SK-N-MC (cell line): Measurements from ENCODE around the gene FBXO38.
A peak's percentile ranks its signal among the peaks of the same experiment; 100 is the strongest.
"Not testable (repeated sequence)": the region's sequence is repeated elsewhere in the genome, so short reads cannot be mapped to it uniquely, and the experiment has no call there.

Source experiments
- DNase-seq: peaks from one replicate; pipeline ENCODE4 v3.0.0-alpha.2; 2011; ENCODE audit warnings: low read depth, low spot score
- H3K27ac ChIP-seq: fragments of 200-600 bp; sonication (generic); 2 replicates; pipeline ENCODE4 v1.5.1; 2016; ENCODE audit warnings: mixed run types
- H3K36me3 ChIP-seq: fragments of 200-600 bp; sonication (generic); 2 replicates; pipeline ENCODE4 v1.6.1; 2017; ENCODE audit warnings: antibody characterized with exemption, low read length, mixed read lengths; ENCODE audit not compliant: insufficient read depth
- H3K4me3 ChIP-seq: fragments of 200-600 bp; sonication (generic); 2 replicates; pipeline ENCODE4 v1.5.1; 2016
- H3K9ac ChIP-seq: fragments of 200-600 bp; sonication (generic); 2 replicates; pipeline ENCODE4 v1.8.0; 2017; ENCODE audit warnings: mixed run types, mixed read lengths; ENCODE audit not compliant: insufficient read length
- H3K9me3 ChIP-seq: fragments of 200-600 bp; sonication (generic); 2 replicates; pipeline ENCODE4 v1.6.1; 2017; ENCODE audit warnings: low read depth, mild to moderate bottlenecking, antibody characterized with exemption, low read length, moderate library complexity, mixed read lengths
- EZH2 ChIP-seq: fragments of 200-600 bp; sonication (generic); IDR thresholded peaks from one replicate; pipeline ENCODE4 v1.6.1; 2017; ENCODE audit warnings: antibody characterized with exemption
- FOXP2 ChIP-seq: optimal IDR thresholded peaks from 2 replicates; pipeline ENCODE3; 2011; ENCODE audit warnings: mild to moderate bottlenecking, moderate library complexity; ENCODE audit not compliant: insufficient read depth; ENCODE audit errors: extremely low read length, control extremely low read depth
- POLR2AphosphoS5 ChIP-seq: IDR thresholded peaks from 2 replicates; pipeline ENCODE4 v1.6.1; 2012; ENCODE audit warnings: mild to moderate bottlenecking, low read depth, low read length, borderline replicate concordance

FBXO38 gene

GRCh38 chr5:148466236-148466580 is 82.5 kb downstream of the FBXO38 start:
- Histone ChIP-seq H3K9me3 (no peaks in the 10 kb centered on the region), H3K4me3 (no peak overlapping the region), H3K9ac (no peak overlapping the region), H3K27ac (no peak overlapping the region), H3K36me3 (no peaks in the 10 kb centered on the region)
- no peak for DNase-seq
- no peak for TF ChIP-seq POLR2AphosphoS5
- no peak for TF ChIP-seq EZH2
- no peak for TF ChIP-seq FOXP2

DNA sequence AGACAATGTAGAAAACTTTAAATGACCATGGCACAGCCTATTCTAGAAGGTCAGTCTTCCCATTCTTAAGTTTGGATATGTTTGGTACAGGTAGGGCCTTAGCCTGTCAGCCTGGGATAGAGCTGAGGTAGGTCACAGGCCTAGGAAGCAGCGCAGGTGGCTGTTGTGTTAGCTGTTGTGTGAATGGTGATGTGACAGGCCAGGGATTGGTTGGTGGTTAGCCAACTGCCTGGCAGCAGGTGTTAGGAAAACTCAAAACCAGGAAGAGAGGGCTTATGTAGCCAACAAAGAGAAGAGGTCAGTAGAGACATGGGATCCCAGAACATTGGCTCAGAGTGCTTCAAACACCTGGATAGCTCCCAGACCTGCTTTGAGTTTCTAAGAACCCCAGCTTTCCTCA is 84.2 kb downstream of the FBXO38 start:
- no peak for DNase-seq

DNA sequence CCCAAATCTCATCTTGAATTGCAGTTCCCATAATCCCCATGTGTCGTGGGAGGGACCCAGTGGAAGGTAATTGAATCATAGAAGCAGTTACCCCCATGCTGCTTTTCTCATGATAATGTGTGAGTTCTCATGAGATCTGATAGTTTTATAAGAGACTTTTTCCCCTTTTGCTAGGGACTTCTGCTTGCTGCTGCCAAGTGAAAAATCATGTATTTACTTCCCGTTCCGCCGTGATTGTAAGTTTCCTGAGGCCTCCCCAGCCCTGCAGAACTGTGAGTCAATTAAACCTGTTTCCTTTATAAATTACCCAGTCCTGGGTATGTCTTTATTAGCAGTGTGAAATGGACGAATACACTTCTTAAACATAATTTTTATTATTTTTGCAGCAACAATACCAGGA is 85.0 kb downstream of the FBXO38 start:
- not testable (repeated sequence) for H3K9ac ChIP-seq, H3K36me3 ChIP-seq, H3K4me3 ChIP-seq, H3K27ac ChIP-seq, H3K9me3 ChIP-seq, DNase-seq

More for the DNA sequence above, 84.2 kb downstream of the FBXO38 start:
- H3K4me3 ChIP-seq, result no peak overlapping the region
- H3K36me3 ChIP-seq, result no peaks in the 10 kb centered on the region
- no peak overlapping the region for H3K9ac ChIP-seq
- no peaks in the 10 kb centered on the region for H3K9me3 ChIP-seq
- TF ChIP-seq POLR2AphosphoS5, result no peak
- TF ChIP-seq EZH2, result no peak
- no peak for TF ChIP-seq FOXP2
- no peak overlapping the region for H3K27ac ChIP-seq

DNA sequence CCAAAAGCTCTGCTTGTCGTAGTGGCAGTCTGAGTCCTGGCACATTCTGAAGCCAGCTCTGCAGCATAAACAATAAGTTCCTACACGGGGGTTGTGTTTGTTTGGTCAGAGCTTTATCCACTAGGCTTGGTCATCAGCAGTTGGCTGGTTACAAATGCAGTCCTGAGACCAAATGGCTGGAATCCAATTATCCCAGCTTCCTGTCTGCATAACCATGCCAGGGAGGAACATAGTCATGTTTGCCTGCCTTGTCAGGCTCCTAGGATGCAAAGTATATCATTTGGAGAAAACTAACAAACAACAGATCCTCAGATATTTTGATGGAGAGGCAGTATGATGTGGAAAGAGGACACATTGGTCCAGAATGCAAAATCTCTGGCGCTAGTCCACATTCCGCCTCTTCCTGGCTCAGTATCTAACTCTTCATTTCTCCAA is 85.8 kb downstream of the FBXO38 start:
- no peak overlapping the region for H3K4me3 ChIP-seq
- no peak for DNase-seq
- H3K36me3 ChIP-seq, result no peaks in the 10 kb centered on the region
- no peaks in the 10 kb centered on the region for H3K9me3 ChIP-seq
- no peak for TF ChIP-seq POLR2AphosphoS5
- TF ChIP-seq FOXP2, result no peak
- H3K27ac ChIP-seq, result no peak overlapping the region
- H3K9ac ChIP-seq, result no peak overlapping the region

DNA sequence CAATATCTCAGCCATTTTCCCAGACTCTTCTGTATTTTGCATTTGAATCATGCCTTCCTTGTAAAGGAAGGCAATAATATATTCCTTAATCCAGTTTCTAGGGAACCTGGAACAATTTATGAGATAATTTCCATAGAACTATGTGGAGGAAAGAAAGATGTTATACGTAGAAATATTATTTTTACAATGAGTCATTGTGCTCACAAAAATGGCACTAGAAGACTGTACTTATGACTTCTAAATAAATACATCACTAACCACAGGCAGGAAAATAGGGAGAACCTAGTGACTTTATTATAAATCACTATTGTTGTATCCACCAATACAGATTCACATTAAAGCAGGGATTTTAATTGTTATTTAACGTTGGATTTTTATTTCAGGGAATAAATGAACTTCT is 87.6 kb downstream of the FBXO38 start:
- H3K27ac ChIP-seq, result no peak overlapping the region
- no peak for TF ChIP-seq POLR2AphosphoS5
- no peak for TF ChIP-seq EZH2
- TF ChIP-seq FOXP2, result no peak

DNA sequence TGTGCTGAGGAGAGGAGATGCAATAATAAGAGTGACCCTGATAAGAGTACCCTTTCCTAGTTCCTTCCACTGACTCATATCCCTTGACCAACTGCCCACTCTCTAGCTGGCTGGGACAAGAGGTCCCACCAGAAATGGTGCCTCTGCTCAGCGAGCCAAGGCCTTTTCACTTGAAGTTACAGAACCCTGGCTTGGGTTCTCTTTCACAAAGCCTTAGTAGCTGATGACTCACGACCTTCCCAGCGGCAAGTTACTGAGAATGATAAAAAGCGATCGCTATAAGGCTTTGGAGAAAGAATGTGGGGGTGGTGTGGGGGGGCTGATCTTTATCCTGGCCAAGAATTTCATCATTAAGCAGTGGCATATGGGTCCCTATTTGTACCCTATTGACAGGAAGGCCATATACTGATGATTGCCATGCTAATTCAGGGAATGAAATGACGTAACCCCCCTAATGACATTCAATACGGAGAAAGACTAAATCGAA is 90.3 kb downstream of the FBXO38 start:
- DNase-seq, result no peak
- H3K4me3 ChIP-seq, result no peak overlapping the region
- no peaks in the 10 kb centered on the region for H3K36me3 ChIP-seq
- no peaks in the 10 kb centered on the region for H3K9me3 ChIP-seq
- H3K27ac ChIP-seq, result no peak overlapping the region
- TF ChIP-seq EZH2 (no peak), POLR2AphosphoS5 (no peak), FOXP2 (no peak)
- no peak overlapping the region for H3K9ac ChIP-seq

More for the DNA sequence above, 87.6 kb downstream of the FBXO38 start:
- no peaks in the 10 kb centered on the region for H3K36me3 ChIP-seq
- no peak overlapping the region for H3K9ac ChIP-seq
- no peak overlapping the region for H3K4me3 ChIP-seq
- no peaks in the 10 kb centered on the region for H3K9me3 ChIP-seq
- DNase-seq, result no peak

DNA sequence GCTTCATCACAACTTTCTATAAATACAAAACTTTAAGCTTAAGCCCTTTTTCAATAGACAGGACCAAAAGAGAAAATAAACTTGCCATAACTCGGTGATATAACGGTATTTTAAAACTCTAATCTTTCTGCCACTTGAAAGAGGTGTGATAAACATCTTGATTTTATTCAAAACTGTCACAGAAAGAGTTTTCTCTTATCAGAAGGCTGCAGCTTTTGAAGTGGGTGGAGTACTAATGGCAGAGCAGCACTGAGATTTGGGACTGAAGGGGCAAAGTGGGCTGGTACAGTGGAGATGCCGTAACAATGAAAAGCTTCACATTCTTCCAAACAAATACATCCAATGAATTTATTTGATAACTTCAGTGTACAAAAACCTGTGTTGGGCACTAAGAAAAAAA is 92.5 kb downstream of the FBXO38 start:
- TF ChIP-seq FOXP2 (no peak), EZH2 (no peak), POLR2AphosphoS5 (no peak)
- no peak for DNase-seq
- H3K4me3 ChIP-seq, result no peak overlapping the region
- no peak overlapping the region for H3K9ac ChIP-seq
- no peak overlapping the region for H3K27ac ChIP-seq
- no peaks in the 10 kb centered on the region for H3K36me3 ChIP-seq
- H3K9me3 ChIP-seq, result no peaks in the 10 kb centered on the region

DNA sequence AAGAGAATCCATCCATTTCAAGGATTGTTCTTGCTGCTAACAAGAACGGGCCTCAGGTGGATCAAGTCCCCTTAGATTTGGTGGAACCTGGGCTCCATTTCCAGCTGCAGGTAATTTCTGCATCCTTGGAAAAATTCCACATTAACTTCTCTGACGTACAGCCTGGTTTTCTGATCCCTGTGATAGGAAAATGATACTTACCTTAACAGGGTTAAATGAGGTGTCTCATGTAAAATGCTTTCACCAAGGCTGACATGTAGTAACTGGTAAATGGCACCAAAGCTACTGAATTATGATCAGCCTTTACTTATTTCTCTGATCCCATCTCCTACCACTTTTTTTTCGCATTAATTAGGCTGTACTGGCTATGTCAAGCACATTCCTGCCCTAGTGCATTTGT is 93.7 kb downstream of the FBXO38 start:
- Histone ChIP-seq H3K9me3 (no peaks in the 10 kb centered on the region), H3K4me3 (no peak overlapping the region), H3K27ac (no peak overlapping the region), H3K36me3 (no peaks in the 10 kb centered on the region), H3K9ac (no peak overlapping the region)
- no peak for TF ChIP-seq EZH2
- no peak for TF ChIP-seq FOXP2
- no peak for TF ChIP-seq POLR2AphosphoS5
- DNase-seq, result no peak

DNA sequence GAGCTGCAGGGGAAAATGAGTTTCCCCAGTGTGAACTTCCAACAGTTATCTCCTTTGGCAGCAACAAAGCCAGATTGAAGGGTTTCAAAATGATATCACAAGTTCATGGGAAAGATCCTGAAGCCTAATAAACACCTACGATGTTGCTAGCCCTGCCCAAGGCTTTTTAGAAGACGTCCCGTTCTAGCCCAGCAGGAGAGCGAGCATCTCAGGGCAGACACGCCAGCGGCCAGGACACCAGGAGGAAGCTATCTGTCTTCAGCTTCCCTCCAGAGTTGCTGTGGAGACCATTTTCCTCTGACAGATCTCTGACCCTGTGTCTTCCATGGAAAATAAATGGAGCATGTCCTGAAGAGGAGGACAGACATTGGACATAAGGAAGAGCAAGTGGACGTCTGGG is 98.4 kb downstream of the FBXO38 start:
- peak overlapping the region; percentile 80 for H3K4me3 ChIP-seq
- H3K9ac ChIP-seq, result no peak overlapping the region
- DNase-seq, result no peak
- H3K9me3 ChIP-seq, result no peaks in the 10 kb centered on the region
- H3K36me3 ChIP-seq, result no peaks in the 10 kb centered on the region
- TF ChIP-seq EZH2, result no peak
- no peak for TF ChIP-seq POLR2AphosphoS5
- no peak for TF ChIP-seq FOXP2
- H3K27ac ChIP-seq, result no peak overlapping the region
